Activated CD8-positive, alpha-beta T cell treated with anti-CD3 and anti-CD28 coated beads, Interleukin-2, amount 10 ng/mL, durations not matched to agents 7 days and 5 days (primary cell): ENCODE results near the gene PXT1. TPM values are rescaled to one million over a fixed set of nuclear protein-coding genes. Genes with fewer than 3 reads are reported as not detected.
A peak's percentile ranks its signal among the peaks of the same experiment; 100 is the strongest.

Source experiments
- ATAC-seq: fragments of 150-1000 bp; cut with Tn5 transposase; one replicate; pipeline ENCODE4 v1.10.0; 2021; ENCODE audit warnings: moderate library complexity
- CTCF ChIA-PET: fragments of 350-600 bp; sonication (Branson Sonifier 250); formaldehyde crosslinking; loops from one replicate; lab custom pipeline; 2021; ENCODE audit warnings: antibody characterized with exemption; lab: Charles Lee
- POLR2A ChIA-PET: fragments of 350-600 bp; sonication (Branson Sonifier 250); formaldehyde crosslinking; loops from one replicate; lab custom pipeline; 2021; ENCODE audit warnings: antibody characterized with exemption; lab: Charles Lee
- DNase-seq: peaks from one replicate; pipeline ENCODE4 v3.0.0-alpha.2; 2020
- H3K27ac Mint-ChIP-seq: one replicate; pipeline ENCODE4 v1.8.0; 2021; ENCODE audit warnings: mild to moderate bottlenecking, mixed read lengths
- H3K27me3 Mint-ChIP-seq: one replicate; pipeline ENCODE4 v1.8.0; 2021; ENCODE audit warnings: low read depth, mixed read lengths
- H3K36me3 Mint-ChIP-seq: one replicate; pipeline ENCODE4 v1.8.0; 2021; ENCODE audit warnings: low read depth, mixed read lengths
- H3K4me1 Mint-ChIP-seq: one replicate; pipeline ENCODE4 v1.8.0; 2021; ENCODE audit warnings: low read depth, mixed read lengths
- H3K4me3 Mint-ChIP-seq: one replicate; pipeline ENCODE4 v1.8.0; 2021; ENCODE audit warnings: mild to moderate bottlenecking, mixed read lengths
- H3K9me3 Mint-ChIP-seq: one replicate; pipeline ENCODE4 v1.8.0; 2022; ENCODE audit warnings: mixed read lengths; ENCODE audit not compliant: insufficient read depth
- total RNA-seq, 2 experiments: library from RNA; stranded (reverse); gene quantifications; one replicate each; pipeline ENCODE4 v1.2.3, GENCODE V29; 2021

PXT1 gene
- total RNA-seq, 2 experiments from 2014 or later = 0.16 TPM

- Mint-ChIP-seq H3K9me3 (peaks cover 3% of the 10 kb centered on the region), H3K27me3 (no peaks in the 10 kb centered on the region), H3K36me3 (peaks cover 31% of the 10 kb centered on the region), H3K27ac (peak overlapping the region; percentile 96), H3K4me1 (peaks cover 40% of the 10 kb centered on the region), H3K4me3 (peak overlapping the region; percentile 96)
- POLR2A ChIA-PET = interaction anchor here (0.6 to 1.1 kb wide), 7 partner anchors 13 to 392 kb away, joined by 3 to 4 read pairs (median 3); partner anchors contain the start of gene SRSF3
- DNase-seq = peak; percentile 29
- peak; percentile 6 for ATAC-seq
- CTCF ChIA-PET = interaction anchor here (0.7 to 0.8 kb wide), 2 partner anchors 21 to 64 kb away, joined by 3 to 8 read pairs; no protein-coding TSS in a partner anchor
These were observed 1.1 kb upstream of the PXT1 start for GRCh38 chr6:36443471-36444428.

- Mint-ChIP-seq H3K9me3 (no peaks in the 10 kb centered on the region), H3K4me3 (peak overlapping the region; percentile 96), H3K27me3 (no peaks in the 10 kb centered on the region), H3K27ac (peak overlapping the region; percentile 96), H3K4me1 (peaks cover 38% of the 10 kb centered on the region), H3K36me3 (peaks cover 21% of the 10 kb centered on the region)
- ChIA-PET CTCF (interaction anchor here (1.0 to 4.0 kb wide), 2 partner anchors 19 to 103 kb away, joined by 3 to 17 read pairs; no protein-coding TSS in a partner anchor), POLR2A (interaction anchor here (0.6 to 1.4 kb wide), 5 partner anchors 9 to 526 kb away, joined by 3 to 6 read pairs (median 4); no protein-coding TSS in a partner anchor)
- DNase-seq (no peak), ATAC-seq (no peak)
These were observed 467 bp downstream of the PXT1 start for GRCh38 chr6:36442103-36442670.

GRCh38 chr6:36441307-36441894 is 1.3 kb downstream of the PXT1 start:
- H3K27me3 Mint-ChIP-seq = peaks cover under 1% of the 10 kb centered on the region
- peak; percentile 88 for DNase-seq

GRCh38 chr6:36436466-36436865 is 6.2 kb downstream of the PXT1 start:
- ATAC-seq (no peak), DNase-seq (no peak)
- Mint-ChIP-seq H3K4me3 (no peak overlapping the region), H3K27me3 (peaks cover 4% of the 10 kb centered on the region), H3K9me3 (no peaks in the 10 kb centered on the region), H3K4me1 (peaks cover 14% of the 10 kb centered on the region), H3K36me3 (no peaks in the 10 kb centered on the region), H3K27ac (no peak overlapping the region)
- POLR2A ChIA-PET = interaction anchor here (0.6 kb wide), 1 partner anchor 9 kb away, joined by 4 read pairs; no protein-coding TSS in a partner anchor
- CTCF ChIA-PET = no interaction called here

More at GRCh38 chr6:36441307-36441894, 1.3 kb downstream of the PXT1 start:
- Mint-ChIP-seq H3K36me3 (peaks cover 17% of the 10 kb centered on the region), H3K9me3 (no peaks in the 10 kb centered on the region), H3K27ac (peak overlapping the region; percentile 79), H3K4me3 (peak overlapping the region; percentile 67), H3K4me1 (peaks cover 38% of the 10 kb centered on the region)
- CTCF ChIA-PET = interaction anchor here (1.0 to 4.0 kb wide), 3 partner anchors 18 to 104 kb away, joined by 3 to 17 read pairs (median 4); no protein-coding TSS in a partner anchor
- POLR2A ChIA-PET = interaction anchor here (0.6 to 1.4 kb wide), 6 partner anchors 10 to 525 kb away, joined by 3 to 6 read pairs (median 4); no protein-coding TSS in a partner anchor
- ATAC-seq = peak; percentile 78

- Mint-ChIP-seq H3K4me1 (peaks cover 7% of the 10 kb centered on the region), H3K27me3 (peaks cover 4% of the 10 kb centered on the region), H3K4me3 (no peak overlapping the region), H3K9me3 (no peaks in the 10 kb centered on the region), H3K36me3 (no peaks in the 10 kb centered on the region), H3K27ac (no peak overlapping the region)
- ChIA-PET POLR2A (no interaction called here), CTCF (interaction anchor here (1.0 to 2.0 kb wide), 2 partner anchors 9 to 18 kb away, joined by 3 to 6 read pairs; no protein-coding TSS in a partner anchor)
- no peak for ATAC-seq
- no peak for DNase-seq
These were observed 10.4 kb downstream of the PXT1 start for GRCh38 chr6:36432151-36432671.

GRCh38 chr6:36431197-36431596 is 11.5 kb downstream of the PXT1 start:
- CTCF ChIA-PET = interaction anchor here (2.0 kb wide), 1 partner anchor 8 kb away, joined by 6 read pairs; no protein-coding TSS in a partner anchor
- Mint-ChIP-seq H3K27ac (no peak overlapping the region), H3K27me3 (peaks cover 3% of the 10 kb centered on the region), H3K36me3 (no peaks in the 10 kb centered on the region), H3K9me3 (no peaks in the 10 kb centered on the region), H3K4me1 (peaks cover 7% of the 10 kb centered on the region), H3K4me3 (no peak overlapping the region)
- DNase-seq (no peak), ATAC-seq (no peak)
- POLR2A ChIA-PET = no interaction called here

- peaks cover 4% of the 10 kb centered on the region for H3K4me1 Mint-ChIP-seq
- peaks cover 2% of the 10 kb centered on the region for H3K27me3 Mint-ChIP-seq
- no peak overlapping the region for H3K4me3 Mint-ChIP-seq
- H3K36me3 Mint-ChIP-seq = no peaks in the 10 kb centered on the region
- CTCF ChIA-PET = no interaction called here
- no peak overlapping the region for H3K27ac Mint-ChIP-seq
- ATAC-seq (no peak), DNase-seq (no peak)
- no peaks in the 10 kb centered on the region for H3K9me3 Mint-ChIP-seq
- POLR2A ChIA-PET = interaction anchor here (0.6 kb wide), 1 partner anchor 275 kb away, joined by 3 read pairs; no protein-coding TSS in a partner anchor
These were observed 12.3 kb downstream of the PXT1 start for GRCh38 chr6:36430351-36430750.

- DNase-seq (no peak), ATAC-seq (no peak)
- Mint-ChIP-seq H3K27me3 (peaks cover 2% of the 10 kb centered on the region), H3K4me3 (no peak overlapping the region), H3K27ac (no peak overlapping the region), H3K4me1 (peaks cover 8% of the 10 kb centered on the region), H3K9me3 (no peaks in the 10 kb centered on the region), H3K36me3 (no peaks in the 10 kb centered on the region)
- POLR2A ChIA-PET = no interaction called here
- CTCF ChIA-PET = no interaction called here
These were observed 13.7 kb downstream of the PXT1 start for GRCh38 chr6:36428911-36429310.

GRCh38 chr6:36426622-36427021 is 16.0 kb downstream of the PXT1 start:
- DNase-seq (no peak), ATAC-seq (no peak)
- H3K9me3 Mint-ChIP-seq = no peaks in the 10 kb centered on the region
- ChIA-PET CTCF (no interaction called here), POLR2A (interaction anchor here (0.7 kb wide), 1 partner anchor 10 kb away, joined by 4 read pairs; no protein-coding TSS in a partner anchor)
- H3K4me3 Mint-ChIP-seq = no peak overlapping the region
- no peak overlapping the region for H3K27ac Mint-ChIP-seq
- peaks cover 19% of the 10 kb centered on the region for H3K4me1 Mint-ChIP-seq
- H3K27me3 Mint-ChIP-seq = peaks cover 3% of the 10 kb centered on the region
- no peaks in the 10 kb centered on the region for H3K36me3 Mint-ChIP-seq

- no peaks in the 10 kb centered on the region for H3K9me3 Mint-ChIP-seq
- H3K27ac Mint-ChIP-seq = peak overlapping the region; percentile 86
- H3K4me3 Mint-ChIP-seq = peak overlapping the region; percentile 80
- ChIA-PET POLR2A (interaction anchor here (1.0 to 1.5 kb wide), 6 partner anchors 17 to 173 kb away, joined by 3 to 7 read pairs (median 3); no protein-coding TSS in a partner anchor), CTCF (interaction anchor here (0.6 to 2.3 kb wide), 28 partner anchors 8 to 359 kb away, joined by 3 to 17 read pairs (median 4); no protein-coding TSS in a partner anchor)
- ATAC-seq (peak; percentile 99), DNase-seq (peak; percentile 99)
- H3K4me1 Mint-ChIP-seq = peaks cover 19% of the 10 kb centered on the region
- peaks cover 4% of the 10 kb centered on the region for H3K27me3 Mint-ChIP-seq
- H3K36me3 Mint-ChIP-seq = no peaks in the 10 kb centered on the region
These were observed 19.4 kb downstream of the PXT1 start for GRCh38 chr6:36423101-36423824.
